Fibroblast of skin of left quadriceps (primary cell): ENCODE measurements around the gene HDDC2.

Experiments used
- DNase-seq, 2 experiments: peaks; one replicate each; pipeline ENCODE4 v3.0.0-alpha.2; 2013; ENCODE audit warnings: low read depth in 2 of 2

HDDC2 gene

DNA sequence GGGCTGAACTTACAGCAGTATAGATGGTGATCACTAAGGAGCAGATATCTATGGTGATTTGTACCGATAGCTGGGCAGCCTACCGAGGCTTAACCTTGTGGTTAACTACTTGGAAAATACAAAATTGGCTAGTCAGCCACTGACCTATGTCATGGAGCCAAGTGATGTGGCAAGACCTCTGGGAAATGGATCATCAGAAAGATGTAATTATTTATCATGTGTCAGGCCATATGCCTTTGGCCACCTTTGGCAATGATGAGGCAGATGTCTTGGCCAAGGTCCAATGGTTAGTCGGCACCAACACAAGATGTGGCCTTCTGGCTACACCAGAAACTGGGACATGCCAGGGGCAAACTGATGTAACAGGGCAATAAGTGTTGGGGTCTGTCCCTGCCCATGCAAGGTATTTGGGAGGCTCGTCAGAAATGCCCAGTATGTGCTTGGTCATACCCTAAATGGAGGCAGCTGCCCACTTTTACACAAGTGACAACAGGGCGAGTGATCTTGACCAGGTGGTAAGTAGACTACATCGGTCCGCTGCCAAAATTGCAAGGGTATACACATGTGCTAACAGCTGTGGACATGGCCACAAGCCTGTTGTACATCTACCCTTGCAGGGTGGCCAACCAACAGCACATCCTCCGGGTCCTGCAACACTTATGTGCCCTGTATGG is 30.1 kb downstream of the HDDC2 start:
- DNase-seq: no peak

DNA sequence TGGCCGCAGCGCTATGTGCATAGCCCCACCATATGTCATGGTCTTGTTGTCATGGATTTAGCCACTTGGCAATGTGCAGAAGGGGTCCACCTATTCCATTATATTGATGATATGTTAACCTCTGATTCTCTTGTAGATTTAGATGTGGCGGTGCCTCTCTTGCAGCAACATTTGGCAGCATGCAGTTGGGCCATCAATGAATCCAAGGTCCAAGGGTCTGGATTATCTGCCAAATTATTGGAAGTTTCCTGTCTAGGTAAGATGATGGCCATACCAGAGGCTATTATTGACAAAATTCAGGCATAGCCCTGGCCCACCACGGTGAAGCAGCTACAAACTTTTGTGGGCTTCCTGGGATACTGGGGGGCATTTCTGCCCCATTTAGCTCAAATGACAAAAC is 31.4 kb downstream of the HDDC2 start:
- DNase-seq: no peak

- DNase-seq: no peak
Observed at GRCh38 chr6:125269328-125269985, 32.3 kb downstream of the HDDC2 start.

DNA sequence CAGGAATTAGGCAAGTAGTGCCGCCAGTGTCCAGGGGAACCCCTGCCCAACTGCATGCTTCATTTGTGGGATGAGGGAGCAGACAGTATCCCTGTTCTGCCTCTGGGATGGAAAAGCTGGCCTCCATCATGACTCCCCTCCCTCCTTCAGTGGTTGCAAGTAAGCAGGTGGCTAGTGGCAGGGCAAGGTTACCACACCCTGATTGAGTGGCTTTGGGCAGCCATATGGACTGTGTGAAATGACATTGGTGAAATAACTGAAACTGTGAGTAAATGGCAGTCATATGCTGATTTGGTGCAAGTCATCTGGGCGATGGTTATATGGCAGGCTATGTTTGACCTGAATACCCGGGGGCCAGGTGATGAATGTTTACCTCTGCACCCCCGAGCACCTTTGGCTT is 33.0 kb downstream of the HDDC2 start:
- no peak for DNase-seq

DNA sequence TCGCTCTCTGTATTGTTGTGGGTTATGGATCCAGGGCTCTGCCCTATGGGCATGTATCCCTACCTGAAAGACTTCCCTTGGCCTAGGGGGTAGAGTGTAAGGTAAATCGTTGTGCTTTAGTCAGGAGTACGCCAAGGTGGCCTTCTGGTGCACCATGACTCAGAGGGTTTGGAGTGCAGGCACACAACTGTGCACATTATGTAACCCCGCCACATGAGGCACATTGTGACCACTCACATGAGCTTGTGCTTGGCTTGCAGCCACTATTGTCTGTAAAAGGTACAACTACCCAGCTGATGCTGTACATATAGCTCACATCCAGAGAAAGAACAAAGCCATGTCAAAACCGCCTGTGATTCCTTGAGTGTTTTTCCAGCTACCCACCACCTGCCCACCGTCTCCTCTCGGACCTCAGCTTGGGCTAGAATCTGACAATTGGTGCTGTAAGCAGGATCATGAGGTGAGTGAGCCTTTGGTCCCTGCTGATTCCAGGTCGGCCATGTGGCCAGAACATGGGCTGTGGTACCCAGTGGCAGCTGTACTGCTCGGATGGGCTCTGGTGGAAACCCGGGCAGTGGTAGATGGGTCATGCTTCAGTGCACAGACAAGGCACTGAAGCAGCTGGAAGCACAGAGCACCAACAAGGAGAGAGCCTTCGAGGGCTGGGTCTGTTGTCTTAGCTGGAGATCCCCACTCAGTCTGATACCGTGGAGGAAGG is 33.8 kb downstream of the HDDC2 start:
- DNase-seq: no peak

DNA sequence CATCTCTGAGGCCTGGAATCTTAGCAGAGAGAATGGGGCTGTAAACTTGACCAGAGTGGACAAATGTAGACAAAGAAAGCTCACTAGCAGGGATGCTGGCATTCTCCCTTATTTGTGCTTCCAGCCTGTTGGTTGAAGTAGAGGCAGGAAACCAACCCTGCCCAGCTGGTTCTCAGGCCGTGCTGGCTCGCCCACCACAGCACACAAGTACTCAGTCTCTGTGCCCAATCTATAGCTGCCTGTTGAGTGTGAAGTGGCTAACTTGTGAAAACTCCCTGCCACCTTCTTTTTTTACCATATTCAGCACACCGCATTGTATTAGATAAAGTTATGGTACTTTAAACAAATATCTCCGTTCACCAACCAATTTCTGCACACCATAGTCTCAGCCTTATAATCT is 37.3 kb downstream of the HDDC2 start:
- DNase-seq: no peak

DNA sequence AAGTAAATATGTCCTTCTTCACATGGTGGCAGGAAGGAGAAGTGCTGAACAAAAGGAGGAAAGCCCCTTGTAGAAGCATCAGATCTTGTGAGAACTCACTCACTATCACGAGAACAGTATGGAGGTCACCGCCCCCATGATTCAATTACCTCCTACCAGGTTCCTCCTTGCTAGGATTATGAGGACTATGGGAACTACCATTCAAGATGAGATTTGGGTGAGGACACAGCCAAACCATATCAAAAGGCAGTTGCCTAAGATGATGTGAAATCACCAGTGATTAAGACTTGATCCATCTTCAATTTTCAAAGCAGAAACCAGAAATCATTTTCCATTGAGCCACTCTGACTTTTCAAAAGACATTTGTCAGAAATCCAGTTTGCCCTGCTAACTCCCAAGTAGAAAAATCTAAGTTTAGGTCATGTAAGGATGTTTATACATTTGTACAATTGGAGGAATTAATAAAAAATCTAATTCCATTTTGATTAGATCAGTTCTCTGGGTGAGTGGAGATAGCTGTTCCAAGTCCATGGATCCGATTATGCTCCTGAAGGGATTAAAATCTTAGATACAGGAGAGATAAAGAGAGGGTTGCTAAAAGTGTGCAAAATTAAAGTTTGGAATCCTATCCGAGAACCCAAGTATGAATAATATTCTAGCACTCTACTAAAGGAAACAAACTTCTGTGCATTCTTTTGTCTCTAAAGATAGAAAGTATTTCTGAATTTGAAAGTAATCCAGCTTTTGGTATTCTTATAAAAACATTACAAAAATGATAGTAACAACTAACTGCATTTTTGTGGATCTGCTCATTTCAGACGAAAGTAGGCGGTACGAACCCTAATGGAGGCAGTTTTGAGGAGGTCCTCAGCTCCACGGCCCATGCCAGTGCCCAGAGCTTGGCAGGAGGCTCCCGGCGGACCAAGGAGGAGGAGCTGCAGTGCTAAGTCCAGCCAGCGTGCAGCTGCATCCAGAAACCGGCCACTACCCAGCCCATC is 39.5 kb downstream of the HDDC2 start:
- DNase-seq: peak; percentile 56 to 64

DNA sequence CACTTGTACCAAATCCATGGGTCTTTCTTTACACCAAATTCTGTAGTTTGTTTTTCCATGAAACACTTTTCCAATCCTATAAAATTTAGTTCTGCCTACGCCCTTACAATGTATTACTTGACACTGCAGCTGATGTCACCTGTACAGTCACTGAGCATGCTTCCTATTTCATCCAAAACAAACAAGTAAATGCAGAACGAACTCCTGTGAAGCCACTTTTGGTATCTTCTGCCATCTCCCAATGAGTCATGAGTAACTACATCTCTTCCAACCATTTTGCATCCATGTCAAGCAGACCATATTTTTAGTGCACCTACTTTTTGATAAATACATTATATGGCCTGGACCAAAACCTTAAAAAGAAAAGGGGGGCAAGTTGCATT is 42.4 kb downstream of the HDDC2 start:
- DNase-seq: no peak

DNA sequence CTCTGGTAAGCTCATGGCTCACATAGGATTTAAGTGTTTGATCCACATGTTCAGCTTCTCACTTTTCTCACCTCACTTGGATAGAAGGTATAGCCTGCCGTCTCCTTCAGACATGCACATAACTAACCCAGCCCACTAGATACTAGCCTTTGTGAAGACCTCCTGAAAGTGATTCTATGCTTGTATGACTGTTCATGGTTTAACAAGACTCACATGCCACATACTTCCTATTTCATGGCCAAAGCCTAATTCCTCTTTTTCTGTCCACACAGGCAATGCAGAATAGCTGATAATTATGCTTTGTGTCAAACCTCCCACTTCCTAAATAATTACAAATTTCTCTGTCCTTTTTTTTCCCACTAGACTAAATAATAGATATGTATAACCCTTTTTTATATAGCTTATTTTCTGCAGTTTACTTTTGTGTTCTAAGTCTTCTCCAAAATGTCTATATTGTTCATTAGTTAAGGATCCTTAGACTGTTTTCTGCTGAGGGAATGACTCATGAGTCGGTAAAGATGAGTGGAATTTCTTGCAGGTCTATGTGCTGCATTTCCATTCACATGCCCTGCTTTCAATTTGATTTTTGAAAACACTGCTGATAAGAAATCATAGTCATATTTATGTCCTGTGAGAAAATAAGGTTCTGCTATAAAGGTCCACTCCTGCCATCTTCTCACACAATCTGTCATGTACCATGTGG is 43.0 kb downstream of the HDDC2 start:
- no peak for DNase-seq

- no peak for DNase-seq
Observed at GRCh38 chr6:125257351-125257750, 44.4 kb downstream of the HDDC2 start.

GRCh38 chr6:125255201-125255600 is 46.6 kb downstream of the HDDC2 start:
- no peak for DNase-seq

- no peak for DNase-seq
Observed at GRCh38 chr6:125254321-125254720, 47.4 kb downstream of the HDDC2 start.

DNA sequence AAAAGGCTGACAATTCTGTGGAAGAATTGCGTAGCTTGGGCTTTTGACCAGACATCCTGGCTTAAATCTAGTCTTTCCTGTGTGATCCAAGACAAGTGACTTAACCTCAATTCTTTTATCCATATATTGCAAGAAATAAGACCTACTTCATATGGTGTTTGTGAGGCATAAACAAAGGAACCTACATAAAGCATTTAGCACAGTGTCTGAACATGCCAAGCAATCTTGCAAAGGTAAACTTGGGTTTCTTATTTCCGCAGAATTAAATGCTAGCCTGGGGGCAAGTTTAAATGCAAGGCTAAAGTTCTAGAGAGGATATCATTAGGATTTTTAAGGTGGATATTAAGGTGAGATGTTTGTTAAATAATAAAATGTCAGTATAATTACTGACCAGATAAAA is 47.9 kb downstream of the HDDC2 start:
- no peak for DNase-seq

GRCh38 chr6:125252891-125253290 is 48.9 kb downstream of the HDDC2 start:
- DNase-seq: no peak

DNA sequence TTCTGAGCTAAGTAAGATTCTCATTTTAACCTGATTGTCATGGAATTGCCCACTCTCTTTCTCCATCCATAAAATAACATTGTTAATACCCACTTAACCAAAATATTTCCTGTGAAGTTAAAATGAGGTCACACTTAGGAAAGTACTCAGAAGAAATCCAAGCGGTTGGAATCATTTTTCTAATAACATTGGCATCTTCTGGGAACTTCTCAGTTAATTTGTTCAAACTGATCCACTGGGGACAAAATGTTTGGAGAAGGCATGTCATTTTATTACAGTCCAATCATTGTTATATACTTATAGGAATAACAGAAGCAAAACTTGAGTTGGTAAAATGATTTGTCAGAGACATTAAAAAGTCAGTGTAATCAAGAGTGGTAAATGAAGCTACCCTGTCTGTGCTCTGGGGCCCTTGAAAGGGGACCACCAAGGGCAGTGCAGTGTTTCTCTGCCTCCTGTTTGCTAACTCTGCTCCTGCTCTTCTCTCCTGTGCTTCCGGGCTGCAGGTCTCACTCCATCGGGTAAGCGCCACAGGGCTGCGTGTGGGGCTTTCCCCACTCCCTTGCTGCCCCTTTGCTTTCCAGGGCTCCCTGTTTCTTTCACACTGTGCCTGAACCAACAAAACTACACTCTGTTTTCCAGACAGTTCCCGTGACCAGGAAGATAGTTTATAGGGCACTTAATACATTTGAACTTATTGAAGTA is 50.1 kb downstream of the HDDC2 start:
- DNase-seq: no peak

DNA sequence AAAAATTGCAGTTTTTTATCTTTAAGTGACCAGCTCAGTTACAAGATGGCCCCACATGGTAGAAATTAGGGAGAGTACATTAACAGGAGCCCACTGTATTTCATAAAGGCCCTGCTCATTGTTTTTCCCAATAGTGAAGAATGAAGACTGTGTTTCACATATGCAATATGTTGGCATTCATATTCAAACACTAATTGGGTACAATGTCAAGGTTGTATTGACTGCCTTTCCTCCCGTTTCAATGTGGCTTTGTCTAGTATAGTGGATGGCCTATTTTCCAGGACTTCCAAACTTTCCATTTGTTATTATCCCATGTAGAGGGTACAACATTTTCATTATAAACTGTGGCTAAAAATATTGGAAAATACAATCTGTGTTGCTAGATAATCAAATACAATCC is 51.3 kb downstream of the HDDC2 start:
- no peak for DNase-seq

- no peak for DNase-seq
Observed at GRCh38 chr6:125248136-125248535, 53.6 kb downstream of the HDDC2 start.

- DNase-seq: no peak
Observed at GRCh38 chr6:125246566-125246965, 55.2 kb downstream of the HDDC2 start.

DNA sequence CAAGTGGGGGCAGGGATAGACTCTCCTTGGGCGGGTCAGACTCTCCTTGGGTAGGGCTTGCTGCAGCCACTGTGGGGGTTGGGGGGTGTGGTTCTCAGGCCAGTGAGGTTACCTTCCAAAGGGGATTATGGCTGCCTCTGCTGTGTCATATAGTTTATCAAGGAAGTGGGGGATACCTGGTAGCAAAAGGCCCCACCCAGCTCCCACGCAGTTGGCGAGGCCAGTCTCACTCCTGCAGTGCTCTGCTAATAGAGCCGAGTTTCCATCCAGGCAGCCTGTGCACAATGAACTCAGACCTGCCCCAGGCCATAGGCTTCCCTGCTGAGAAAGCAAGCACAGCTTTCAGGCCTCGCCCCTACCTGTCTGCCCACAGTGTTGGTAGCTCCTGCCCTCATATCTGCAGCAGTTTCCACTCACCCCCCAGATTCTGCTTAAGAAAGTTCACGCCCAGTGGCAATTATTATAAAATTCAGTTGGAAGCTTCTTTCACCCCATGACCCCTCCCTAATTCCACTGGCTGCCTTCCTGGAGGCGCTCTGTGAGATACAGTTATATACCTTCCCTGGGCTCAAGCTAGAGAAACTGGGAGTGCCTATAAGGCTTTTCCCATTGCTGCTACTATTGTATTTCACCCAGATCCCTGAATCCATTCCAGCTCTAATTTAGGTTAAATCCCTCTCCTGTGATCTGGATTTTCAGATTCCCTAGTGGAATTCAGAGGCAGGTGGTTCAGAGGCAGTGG is 56.1 kb downstream of the HDDC2 start:
- DNase-seq: no peak

- no peak for DNase-seq
Observed at GRCh38 chr6:125245109-125245508, 56.7 kb downstream of the HDDC2 start.
